Caco-2 (cell line): Measurements from ENCODE around the gene RALGPS1. TPM values are rescaled to one million over a fixed set of nuclear protein-coding genes. Genes with fewer than 3 reads are reported as not detected.
A peak's percentile ranks its signal among the peaks of the same experiment; 100 is the strongest.

Experiments
- BruUV-seq: library from RNA; stranded (reverse); fragments of 400-500 nt; replicated peaks from 2 replicates; lab custom pipeline; 2021; lab: Mats Ljungman, UMichigan
- CTCF ChIA-PET: fragments of 300-600 bp; sonication (Branson Sonifier 250); formaldehyde crosslinking; loops from one replicate; lab custom pipeline; 2022; ENCODE audit warnings: antibody characterized with exemption; lab: Charles Lee
- POLR2A ChIA-PET: fragments of 300-600 bp; sonication (Branson Sonifier 250); formaldehyde crosslinking; loops from one replicate; lab custom pipeline; 2022; ENCODE audit warnings: antibody characterized with exemption; lab: Charles Lee
- DNase-seq, 2 experiments: peaks; one replicate each; pipeline versions ENCODE4 v3.0.0 to v3.0.0-alpha.2; 2020 to 2022
- H3K27me3 ChIP-seq: replicated peaks from 2 replicates; pipeline ENCODE4 v1.6.0; 2011; ENCODE audit warnings: low read length; ENCODE audit not compliant: control insufficient read depth, insufficient read depth
- H3K36me3 ChIP-seq: 2 replicates; pipeline ENCODE4 v1.5.1; 2011; ENCODE audit warnings: low read length; ENCODE audit not compliant: control insufficient read depth, insufficient read depth
- H3K4me1 ChIP-seq: fragments of 250-450 bp; sonication (Bioruptor Pico); 2 replicates; pipeline ENCODE4 v1.5.1; 2020; ENCODE audit warnings: mild to moderate bottlenecking
- H3K4me3 ChIP-seq: 2 replicates; pipeline ENCODE4 v1.5.1; 2011; ENCODE audit warnings: low read depth, mild to moderate bottlenecking, control low read depth, low read length
- H3K9me3 ChIP-seq: fragments of 250-450 bp; sonication (Bioruptor Pico); 2 replicates; pipeline ENCODE4 v1.5.1; 2020; ENCODE audit warnings: mild to moderate bottlenecking, moderate library complexity
- H3K27ac Mint-ChIP-seq: one replicate; pipeline ENCODE4 v1.8.0; 2022; ENCODE audit warnings: mixed read lengths; ENCODE audit not compliant: unreplicated experiment
- H3K27me3 Mint-ChIP-seq: one replicate; pipeline ENCODE4 v1.8.0; 2022; ENCODE audit warnings: mixed read lengths; ENCODE audit not compliant: insufficient read depth, unreplicated experiment
- H3K36me3 Mint-ChIP-seq: one replicate; pipeline ENCODE4 v1.8.0; 2022; ENCODE audit warnings: mild to moderate bottlenecking, mixed read lengths; ENCODE audit not compliant: insufficient read depth, unreplicated experiment
- H3K4me1 Mint-ChIP-seq: one replicate; pipeline ENCODE4 v1.8.0; 2022; ENCODE audit warnings: low read depth, mixed read lengths; ENCODE audit not compliant: unreplicated experiment
- H3K4me3 Mint-ChIP-seq: one replicate; pipeline ENCODE4 v1.8.0; 2022; ENCODE audit warnings: mild to moderate bottlenecking, moderate library complexity, mixed read lengths; ENCODE audit not compliant: unreplicated experiment
- H3K9me3 Mint-ChIP-seq: one replicate; pipeline ENCODE4 v1.8.0; 2022; ENCODE audit warnings: mixed read lengths; ENCODE audit not compliant: unreplicated experiment
- intact Hi-C: fragments of 100-400 bp; cut with micrococcal nuclease; formaldehyde crosslinking; loops from one replicate; pipeline ENCODE4 v1.10.0; 2022; ENCODE audit not compliant: unreplicated experiment
- total RNA-seq: library from RNA; stranded (reverse); gene quantifications from 2 replicates; pipeline ENCODE4 v1.2.3, GENCODE V29; 2022
- TF ChIP-seq, protein P1 (sequence below), 2 experiments: fragments of 200-600 bp in 1 of 2; IDR thresholded peaks; 1 replicate in 1 of 2; 2 replicates in 1 of 2; pipeline versions ENCODE4 v1.5.1 to v1.8.0; 2011 to 2022; ENCODE audit warnings: antibody characterized with exemption in 1 of 2, control low read depth in 1 of 2, inconsistent platforms in 1 of 2, low read depth in 1 of 2, low read length in 1 of 2, mild to moderate bottlenecking in 1 of 2, moderate library complexity in 1 of 2; ENCODE audit not compliant: insufficient read depth in 1 of 2, severe bottlenecking in 1 of 2, unreplicated experiment in 1 of 2

The RALGPS1 gene
- total RNA-seq, 1 experiment from 2014 or later = 41.5 TPM

DNA sequence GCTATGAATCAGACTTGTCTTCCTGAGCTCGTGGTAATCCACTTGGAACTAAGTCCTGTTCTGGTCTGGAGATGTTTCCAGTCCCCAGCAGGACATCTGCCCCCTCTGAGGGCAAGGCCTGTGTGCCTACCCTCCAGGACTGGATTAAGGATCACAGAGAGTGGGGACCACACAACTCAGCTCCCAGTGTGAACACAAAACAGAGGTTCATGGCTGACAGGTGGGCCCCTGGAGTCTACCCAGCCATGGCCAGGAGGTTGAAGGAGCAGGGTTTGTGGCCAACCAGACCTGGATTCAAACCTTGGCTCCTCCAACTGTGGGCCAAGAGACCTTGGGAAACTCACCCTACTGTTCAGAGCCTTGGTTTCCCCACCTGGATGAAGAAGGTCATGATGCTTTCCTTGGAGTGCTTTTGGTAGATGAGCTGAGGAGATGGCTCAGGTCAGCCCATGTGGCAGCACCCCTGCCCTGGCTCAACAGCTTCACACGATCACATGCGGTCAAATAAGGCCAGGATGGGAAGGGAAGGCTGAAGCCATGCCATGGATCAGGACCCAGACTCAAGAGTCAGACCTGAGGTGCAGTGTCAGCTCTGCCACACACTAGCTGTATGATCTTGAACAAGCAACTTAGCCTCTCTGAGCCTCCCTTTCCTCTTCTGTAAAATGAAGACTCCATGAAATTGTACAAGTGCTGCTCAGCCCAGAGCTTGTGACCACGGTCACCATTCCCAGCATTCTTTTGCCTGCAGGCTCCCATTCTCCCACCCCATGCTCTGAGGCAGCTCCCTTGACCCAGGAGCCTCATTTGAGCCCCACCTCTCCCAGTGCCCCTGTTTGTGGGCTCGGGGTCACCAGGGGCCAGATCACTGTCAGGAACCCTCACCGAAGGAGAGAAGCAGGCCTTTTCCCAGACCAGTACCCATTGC is 235.1 kb downstream of the RALGPS1 start:
- no TSS peak for BruUV-seq
- H3K4me3 Mint-ChIP-seq = no peak overlapping the region
- no peaks in the 10 kb centered on the region for H3K4me1 ChIP-seq
- H3K9me3 ChIP-seq = no peaks in the 10 kb centered on the region
- H3K36me3 ChIP-seq = no peaks in the 10 kb centered on the region
- POLR2A ChIA-PET = no interaction called here
- CTCF ChIA-PET = no interaction called here
- H3K27me3 Mint-ChIP-seq = no peaks in the 10 kb centered on the region
- no peak for DNase-seq
- H3K27ac Mint-ChIP-seq = no peak overlapping the region
- no peak overlapping the region for H3K4me3 ChIP-seq
- H3K36me3 Mint-ChIP-seq = no peaks in the 10 kb centered on the region
- no peaks in the 10 kb centered on the region for H3K27me3 ChIP-seq
- intact Hi-C loops = no loop called here
- TF ChIP-seq, protein P1, sequence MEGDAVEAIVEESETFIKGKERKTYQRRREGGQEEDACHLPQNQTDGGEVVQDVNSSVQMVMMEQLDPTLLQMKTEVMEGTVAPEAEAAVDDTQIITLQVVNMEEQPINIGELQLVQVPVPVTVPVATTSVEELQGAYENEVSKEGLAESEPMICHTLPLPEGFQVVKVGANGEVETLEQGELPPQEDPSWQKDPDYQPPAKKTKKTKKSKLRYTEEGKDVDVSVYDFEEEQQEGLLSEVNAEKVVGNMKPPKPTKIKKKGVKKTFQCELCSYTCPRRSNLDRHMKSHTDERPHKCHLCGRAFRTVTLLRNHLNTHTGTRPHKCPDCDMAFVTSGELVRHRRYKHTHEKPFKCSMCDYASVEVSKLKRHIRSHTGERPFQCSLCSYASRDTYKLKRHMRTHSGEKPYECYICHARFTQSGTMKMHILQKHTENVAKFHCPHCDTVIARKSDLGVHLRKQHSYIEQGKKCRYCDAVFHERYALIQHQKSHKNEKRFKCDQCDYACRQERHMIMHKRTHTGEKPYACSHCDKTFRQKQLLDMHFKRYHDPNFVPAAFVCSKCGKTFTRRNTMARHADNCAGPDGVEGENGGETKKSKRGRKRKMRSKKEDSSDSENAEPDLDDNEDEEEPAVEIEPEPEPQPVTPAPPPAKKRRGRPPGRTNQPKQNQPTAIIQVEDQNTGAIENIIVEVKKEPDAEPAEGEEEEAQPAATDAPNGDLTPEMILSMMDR (IDR thresholded peaks at IDR 0.05; ENCODE audit: insufficient read depth in 1 of 2, low read depth in 1 of 2, low read length in 1 of 2, severe bottlenecking in 1 of 2, unreplicated experiment in 1 of 2) = no peak
- no peaks in the 10 kb centered on the region for H3K9me3 Mint-ChIP-seq
- no peaks in the 10 kb centered on the region for H3K4me1 Mint-ChIP-seq

DNA sequence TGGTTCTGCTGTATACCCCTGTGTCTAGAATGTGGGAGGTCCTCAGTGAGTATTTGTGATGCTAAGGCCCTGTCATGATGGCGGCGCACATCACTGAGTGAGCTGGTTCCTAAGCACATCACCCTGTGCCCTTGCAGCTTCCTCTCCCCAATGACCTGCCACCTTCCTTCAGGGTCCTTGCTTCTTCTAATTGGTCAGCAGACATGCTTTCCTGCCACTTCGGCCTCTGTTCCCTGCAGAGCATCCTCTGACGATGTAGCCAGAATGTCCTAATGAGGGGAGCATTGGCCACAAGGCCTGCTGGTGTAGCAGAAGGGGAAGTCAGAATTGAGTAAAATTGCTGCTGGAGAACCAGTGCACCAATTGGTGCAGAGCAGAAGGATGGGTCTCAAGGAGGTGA is 238.9 kb downstream of the RALGPS1 start:
- H3K9me3 ChIP-seq = no peaks in the 10 kb centered on the region
- no peak overlapping the region for H3K4me3 ChIP-seq
- no peaks in the 10 kb centered on the region for H3K36me3 ChIP-seq
- no peaks in the 10 kb centered on the region for H3K9me3 Mint-ChIP-seq
- BruUV-seq = no TSS peak
- no peaks in the 10 kb centered on the region for H3K27me3 Mint-ChIP-seq
- CTCF ChIA-PET = interaction anchor here (0.6 kb wide), 1 partner anchor 219 kb away, joined by 3 read pairs; no protein-coding TSS in a partner anchor
- POLR2A ChIA-PET = no interaction called here
- H3K4me3 Mint-ChIP-seq = no peak overlapping the region
- no peak for DNase-seq
- H3K27me3 ChIP-seq = no peaks in the 10 kb centered on the region
- TF ChIP-seq, protein P1 (IDR thresholded peaks at IDR 0.05; ENCODE audit: insufficient read depth in 1 of 2, low read depth in 1 of 2, low read length in 1 of 2, severe bottlenecking in 1 of 2, unreplicated experiment in 1 of 2) = no peak
- H3K36me3 Mint-ChIP-seq = no peaks in the 10 kb centered on the region
- peaks cover 3% of the 10 kb centered on the region; the same call in 1 of the 2 replicates for H3K4me1 ChIP-seq
- intact Hi-C loops = no loop called here
- H3K4me1 Mint-ChIP-seq = no peaks in the 10 kb centered on the region
- no peak overlapping the region for H3K27ac Mint-ChIP-seq

DNA sequence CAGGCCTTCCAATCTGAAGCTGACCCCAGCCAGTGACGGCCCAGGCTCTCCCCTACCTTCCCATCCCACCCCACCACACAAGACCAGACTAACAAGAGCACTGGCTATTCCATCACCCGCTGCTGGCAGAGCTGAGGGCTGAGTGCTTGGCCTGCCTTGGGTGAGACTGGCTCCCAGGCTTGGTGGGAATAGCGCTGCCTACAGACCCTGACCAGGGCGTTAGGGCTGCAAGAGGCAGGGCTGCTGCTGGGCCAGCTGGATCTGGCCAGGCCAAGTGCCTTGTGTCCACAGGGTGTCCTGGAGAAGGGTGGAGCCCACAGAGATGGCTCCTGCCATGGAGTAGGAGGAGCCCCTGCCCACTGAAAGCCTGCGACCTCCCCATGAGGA is 239.4 kb downstream of the RALGPS1 start:
- no TSS peak for BruUV-seq
- TF ChIP-seq, protein P1 (IDR thresholded peaks at IDR 0.05; ENCODE audit: insufficient read depth in 1 of 2, low read depth in 1 of 2, low read length in 1 of 2, severe bottlenecking in 1 of 2, unreplicated experiment in 1 of 2) = no peak
- no peaks in the 10 kb centered on the region for H3K36me3 Mint-ChIP-seq
- H3K36me3 ChIP-seq = no peaks in the 10 kb centered on the region
- H3K9me3 ChIP-seq = no peaks in the 10 kb centered on the region
- no peak overlapping the region for H3K27ac Mint-ChIP-seq
- CTCF ChIA-PET = no interaction called here
- peaks cover under 1% of the 10 kb centered on the region for H3K4me1 Mint-ChIP-seq
- no peaks in the 10 kb centered on the region for H3K27me3 ChIP-seq
- intact Hi-C loops = no loop called here
- H3K4me3 Mint-ChIP-seq = no peak overlapping the region
- no peaks in the 10 kb centered on the region for H3K27me3 Mint-ChIP-seq
- no peaks in the 10 kb centered on the region for H3K9me3 Mint-ChIP-seq
- peaks cover 7% of the 10 kb centered on the region for H3K4me1 ChIP-seq
- DNase-seq = peak in 1 of 2 experiments; percentile 31
- H3K4me3 ChIP-seq = no peak overlapping the region
- POLR2A ChIA-PET = no interaction called here
